ENCODE results near the gene DDN.

Gene DDN

GRCh38 chr12:49039421-49040363 is 40.5 kb upstream of the DDN start:
- H3K4me3 ChIP-seq (ENCODE audit: low read depth in 1 of 2, low read length in 2 of 2) = no peak overlapping the region
- no peaks in the 10 kb centered on the region for H3K4me1 ChIP-seq (ENCODE audit: control insufficient read depth in 1 of 2, insufficient read depth in 2 of 2, low read length in 2 of 2)
- H3K9ac ChIP-seq (ENCODE audit: low read depth in 1 of 2, low read length in 2 of 2) = no peak overlapping the region
- H3K27me3 ChIP-seq (ENCODE audit: control insufficient read depth in 1 of 2, insufficient read depth in 2 of 2, low read length in 2 of 2) = no peaks in the 10 kb centered on the region
- H3K27ac ChIP-seq (ENCODE audit: low read depth, low read length) = no peak overlapping the region
- H3K36me3 ChIP-seq (ENCODE audit: control insufficient read depth in 1 of 2, insufficient read depth in 2 of 2, low read length in 2 of 2) = peaks cover 64 to 93% of the 10 kb centered on the region in 2 donors
- H3K9me3 ChIP-seq (ENCODE audit: control insufficient read depth in 1 of 2, low read length in 2 of 2) = no peaks in the 10 kb centered on the region

- no peaks in the 10 kb centered on the region for H3K27me3 ChIP-seq (ENCODE audit: control insufficient read depth in 1 of 2, insufficient read depth in 2 of 2, low read length in 2 of 2)
- peaks cover 64 to 93% of the 10 kb centered on the region in 2 donors for H3K36me3 ChIP-seq (ENCODE audit: control insufficient read depth in 1 of 2, insufficient read depth in 2 of 2, low read length in 2 of 2)
- no peak overlapping the region for H3K9ac ChIP-seq (ENCODE audit: low read depth in 1 of 2, low read length in 2 of 2)
- H3K9me3 ChIP-seq (ENCODE audit: control insufficient read depth in 1 of 2, low read length in 2 of 2) = no peaks in the 10 kb centered on the region
- no peak overlapping the region for H3K4me3 ChIP-seq (ENCODE audit: low read depth in 1 of 2, low read length in 2 of 2)
- no peaks in the 10 kb centered on the region for H3K4me1 ChIP-seq (ENCODE audit: control insufficient read depth in 1 of 2, insufficient read depth in 2 of 2, low read length in 2 of 2)
- no peak overlapping the region for H3K27ac ChIP-seq (ENCODE audit: low read depth, low read length)
Observed at GRCh38 chr12:49038291-49038955, 39.2 kb upstream of the DDN start.

- Histone ChIP-seq H3K9me3 (ENCODE audit: control insufficient read depth in 1 of 2, low read length in 2 of 2) (no peaks in the 10 kb centered on the region), H3K36me3 (ENCODE audit: control insufficient read depth in 1 of 2, insufficient read depth in 2 of 2, low read length in 2 of 2) (peaks cover 64 to 92% of the 10 kb centered on the region in 2 donors), H3K4me3 (ENCODE audit: low read depth in 1 of 2, low read length in 2 of 2) (no peak overlapping the region), H3K27me3 (ENCODE audit: control insufficient read depth in 1 of 2, insufficient read depth in 2 of 2, low read length in 2 of 2) (no peaks in the 10 kb centered on the region), H3K27ac (ENCODE audit: low read depth, low read length) (no peak overlapping the region), H3K9ac (ENCODE audit: low read depth in 1 of 2, low read length in 2 of 2) (no peak overlapping the region), H3K4me1 (ENCODE audit: control insufficient read depth in 1 of 2, insufficient read depth in 2 of 2, low read length in 2 of 2) (no peaks in the 10 kb centered on the region)
Observed at GRCh38 chr12:49037947-49038237, 38.7 kb upstream of the DDN start.

GRCh38 chr12:49037111-49037946 is 38.2 kb upstream of the DDN start:
- Histone ChIP-seq H3K9me3 (ENCODE audit: control insufficient read depth in 1 of 2, low read length in 2 of 2) (no peaks in the 10 kb centered on the region), H3K27me3 (ENCODE audit: control insufficient read depth in 1 of 2, insufficient read depth in 2 of 2, low read length in 2 of 2) (no peaks in the 10 kb centered on the region), H3K27ac (ENCODE audit: low read depth, low read length) (no peak overlapping the region), H3K4me3 (ENCODE audit: low read depth in 1 of 2, low read length in 2 of 2) (no peak overlapping the region), H3K4me1 (ENCODE audit: control insufficient read depth in 1 of 2, insufficient read depth in 2 of 2, low read length in 2 of 2) (no peaks in the 10 kb centered on the region), H3K36me3 (ENCODE audit: control insufficient read depth in 1 of 2, insufficient read depth in 2 of 2, low read length in 2 of 2) (peaks cover 63 to 92% of the 10 kb centered on the region in 2 donors), H3K9ac (ENCODE audit: low read depth in 1 of 2, low read length in 2 of 2) (no peak overlapping the region)

GRCh38 chr12:49036029-49036428 is 36.9 kb upstream of the DDN start:
- H3K27ac ChIP-seq (ENCODE audit: low read depth, low read length) = no peak overlapping the region
- H3K36me3 ChIP-seq (ENCODE audit: control insufficient read depth in 1 of 2, insufficient read depth in 2 of 2, low read length in 2 of 2) = peaks cover 67 to 92% of the 10 kb centered on the region in 2 donors
- H3K9ac ChIP-seq (ENCODE audit: low read depth in 1 of 2, low read length in 2 of 2) = no peak overlapping the region
- no peaks in the 10 kb centered on the region for H3K4me1 ChIP-seq (ENCODE audit: control insufficient read depth in 1 of 2, insufficient read depth in 2 of 2, low read length in 2 of 2)
- no peaks in the 10 kb centered on the region for H3K27me3 ChIP-seq (ENCODE audit: control insufficient read depth in 1 of 2, insufficient read depth in 2 of 2, low read length in 2 of 2)
- H3K9me3 ChIP-seq (ENCODE audit: control insufficient read depth in 1 of 2, low read length in 2 of 2) = no peaks in the 10 kb centered on the region
- no peak overlapping the region for H3K4me3 ChIP-seq (ENCODE audit: low read depth in 1 of 2, low read length in 2 of 2)

GRCh38 chr12:49034286-49034622 is 35.1 kb upstream of the DDN start:
- Histone ChIP-seq H3K36me3 (ENCODE audit: control insufficient read depth in 1 of 2, insufficient read depth in 2 of 2, low read length in 2 of 2) (peaks cover 65 to 86% of the 10 kb centered on the region in 2 donors), H3K9ac (ENCODE audit: low read depth in 1 of 2, low read length in 2 of 2) (no peak overlapping the region), H3K27me3 (ENCODE audit: control insufficient read depth in 1 of 2, insufficient read depth in 2 of 2, low read length in 2 of 2) (no peaks in the 10 kb centered on the region), H3K27ac (ENCODE audit: low read depth, low read length) (no peak overlapping the region), H3K9me3 (ENCODE audit: control insufficient read depth in 1 of 2, low read length in 2 of 2) (no peaks in the 10 kb centered on the region), H3K4me1 (ENCODE audit: control insufficient read depth in 1 of 2, insufficient read depth in 2 of 2, low read length in 2 of 2) (no peaks in the 10 kb centered on the region), H3K4me3 (ENCODE audit: low read depth in 1 of 2, low read length in 2 of 2) (no peak overlapping the region)

GRCh38 chr12:49033611-49034285 is 34.6 kb upstream of the DDN start:
- Histone ChIP-seq H3K36me3 (ENCODE audit: control insufficient read depth in 1 of 2, insufficient read depth in 2 of 2, low read length in 2 of 2) (peaks cover 66 to 86% of the 10 kb centered on the region in 2 donors), H3K9ac (ENCODE audit: low read depth in 1 of 2, low read length in 2 of 2) (no peak overlapping the region), H3K27ac (ENCODE audit: low read depth, low read length) (no peak overlapping the region), H3K4me3 (ENCODE audit: low read depth in 1 of 2, low read length in 2 of 2) (no peak overlapping the region), H3K4me1 (ENCODE audit: control insufficient read depth in 1 of 2, insufficient read depth in 2 of 2, low read length in 2 of 2) (no peaks in the 10 kb centered on the region), H3K27me3 (ENCODE audit: control insufficient read depth in 1 of 2, insufficient read depth in 2 of 2, low read length in 2 of 2) (no peaks in the 10 kb centered on the region), H3K9me3 (ENCODE audit: control insufficient read depth in 1 of 2, low read length in 2 of 2) (no peaks in the 10 kb centered on the region)

GRCh38 chr12:49032679-49033447 is 33.7 kb upstream of the DDN start:
- H3K9ac ChIP-seq (ENCODE audit: low read depth in 1 of 2, low read length in 2 of 2) = no peak overlapping the region
- no peak overlapping the region for H3K27ac ChIP-seq (ENCODE audit: low read depth, low read length)
- H3K4me3 ChIP-seq (ENCODE audit: low read depth in 1 of 2, low read length in 2 of 2) = no peak overlapping the region
- peaks cover 64 to 86% of the 10 kb centered on the region in 2 donors for H3K36me3 ChIP-seq (ENCODE audit: control insufficient read depth in 1 of 2, insufficient read depth in 2 of 2, low read length in 2 of 2)
- H3K9me3 ChIP-seq (ENCODE audit: control insufficient read depth in 1 of 2, low read length in 2 of 2) = no peaks in the 10 kb centered on the region
- no peaks in the 10 kb centered on the region for H3K27me3 ChIP-seq (ENCODE audit: control insufficient read depth in 1 of 2, insufficient read depth in 2 of 2, low read length in 2 of 2)
- H3K4me1 ChIP-seq (ENCODE audit: control insufficient read depth in 1 of 2, insufficient read depth in 2 of 2, low read length in 2 of 2) = no peaks in the 10 kb centered on the region

GRCh38 chr12:49032276-49032675 is 33.1 kb upstream of the DDN start:
- Histone ChIP-seq H3K27me3 (ENCODE audit: control insufficient read depth in 1 of 2, insufficient read depth in 2 of 2, low read length in 2 of 2) (no peaks in the 10 kb centered on the region), H3K4me3 (ENCODE audit: low read depth in 1 of 2, low read length in 2 of 2) (no peak overlapping the region), H3K9me3 (ENCODE audit: control insufficient read depth in 1 of 2, low read length in 2 of 2) (no peaks in the 10 kb centered on the region), H3K9ac (ENCODE audit: low read depth in 1 of 2, low read length in 2 of 2) (no peak overlapping the region), H3K36me3 (ENCODE audit: control insufficient read depth in 1 of 2, insufficient read depth in 2 of 2, low read length in 2 of 2) (peaks cover 61 to 86% of the 10 kb centered on the region in 2 donors), H3K27ac (ENCODE audit: low read depth, low read length) (no peak overlapping the region), H3K4me1 (ENCODE audit: control insufficient read depth in 1 of 2, insufficient read depth in 2 of 2, low read length in 2 of 2) (no peaks in the 10 kb centered on the region)
